Loucy (cell line): ENCODE data around the gene RAB26.

Experiments used
- H2AFZ ChIP-seq: fragments of 200-600 bp; sonication (generic); 2 replicates; pipeline ENCODE4 v1.6.0; 2016; ENCODE audit warnings: antibody characterized with exemption, mild to moderate bottlenecking, low read length, moderate library complexity
- H3F3A ChIP-seq: fragments of 200-600 bp; 2 replicates; pipeline ENCODE4 v1.6.0; 2016; ENCODE audit warnings: antibody characterized with exemption, low read depth, mild to moderate bottlenecking
- H3K27me3 ChIP-seq: fragments of 200-600 bp; sonication (generic); 2 replicates; pipeline ENCODE4 v1.6.1; 2014; ENCODE audit warnings: low read length, mild to moderate bottlenecking; ENCODE audit not compliant: insufficient read depth, poor library complexity, severe bottlenecking
- H3K36me3 ChIP-seq: fragments of 200-600 bp; sonication (generic); 2 replicates; pipeline ENCODE4 v1.6.1; 2016; ENCODE audit warnings: low read length; ENCODE audit not compliant: insufficient read depth
- H3K4me1 ChIP-seq: fragments of 200-600 bp; sonication (generic); 2 replicates; pipeline ENCODE4 v1.5.1; 2014; ENCODE audit warnings: low read length, mild to moderate bottlenecking; ENCODE audit not compliant: insufficient read depth, poor library complexity, severe bottlenecking
- H3K4me2 ChIP-seq: fragments of 200-600 bp; sonication (generic); 2 replicates; pipeline ENCODE4 v1.6.0; 2014; ENCODE audit warnings: antibody characterized with exemption, low read length, low read depth, mild to moderate bottlenecking; ENCODE audit not compliant: poor library complexity, severe bottlenecking
- H3K4me3 ChIP-seq: fragments of 200-600 bp; sonication (generic); 2 replicates; pipeline ENCODE4 v1.5.1; 2014; ENCODE audit warnings: low read length, mild to moderate bottlenecking, mixed read lengths; ENCODE audit not compliant: poor library complexity, severe bottlenecking
- H3K79me2 ChIP-seq: fragments of 200-600 bp; sonication (generic); 2 replicates; pipeline ENCODE4 v1.6.1; 2014; ENCODE audit warnings: low read length; ENCODE audit not compliant: insufficient read depth
- H3K9ac ChIP-seq: fragments of 200-600 bp; sonication (generic); 2 replicates; pipeline ENCODE4 v1.6.0; 2014; ENCODE audit warnings: mild to moderate bottlenecking, low read depth, low read length, moderate library complexity; ENCODE audit not compliant: poor library complexity, severe bottlenecking
- H3K9me2 ChIP-seq: fragments of 200-600 bp; sonication (generic); replicated peaks from 2 replicates; pipeline ENCODE4 v1.6.1; 2016; ENCODE audit warnings: low read depth, low read length, mixed read lengths
- H3K9me3 ChIP-seq: fragments of 200-600 bp; sonication (generic); 2 replicates; pipeline ENCODE4 v1.6.1; 2014; ENCODE audit warnings: mild to moderate bottlenecking, antibody characterized with exemption, low read length, low read depth; ENCODE audit not compliant: insufficient read depth
- H4K20me1 ChIP-seq: fragments of 200-600 bp; sonication (generic); 2 replicates; pipeline ENCODE4 v1.6.0; 2014; ENCODE audit warnings: antibody characterized with exemption, low read length, mild to moderate bottlenecking; ENCODE audit not compliant: insufficient read depth, poor library complexity, severe bottlenecking
- EZH2phosphoT487 ChIP-seq: fragments of 200-600 bp; IDR thresholded peaks from 2 replicates; pipeline ENCODE4 v1.6.1; 2018; ENCODE audit warnings: antibody characterized with exemption, mild to moderate bottlenecking, moderate library complexity, borderline replicate concordance
- TF ChIP-seq, protein P1 (sequence below): fragments of 200-600 bp; sonication (generic); conservative IDR thresholded peaks from 2 replicates; pipeline ENCODE4 v1.5.1; 2014; ENCODE audit warnings: mild to moderate bottlenecking, antibody characterized with exemption, low read length

The RAB26 gene

DNA sequence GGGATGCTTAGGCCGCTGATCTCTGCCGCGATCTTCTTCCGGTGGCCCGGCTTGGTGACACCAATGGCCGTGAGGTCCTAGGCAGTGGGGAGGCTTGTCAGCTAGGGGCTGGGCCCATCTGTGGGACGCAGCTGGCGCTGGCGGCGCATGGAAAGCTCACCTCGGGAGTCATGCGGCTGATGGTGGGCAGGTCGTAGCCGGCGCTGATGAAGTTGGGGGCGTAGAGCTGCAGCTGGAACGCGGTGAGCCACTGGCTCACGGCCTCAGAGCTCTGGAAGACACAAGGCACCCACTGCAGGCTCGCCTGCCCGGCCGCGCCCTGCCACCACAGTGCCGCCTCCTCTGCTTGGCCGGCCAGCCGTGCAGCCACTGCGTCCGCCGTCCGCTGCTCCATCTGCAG lies 35.2 kb downstream of the RAB26 start:
- Histone ChIP-seq H3F3A (no peaks in the 10 kb centered on the region), H3K4me3 (no peak overlapping the region), H3K9ac (no peak overlapping the region), H3K27me3 (no peaks in the 10 kb centered on the region), H3K79me2 (no peaks in the 10 kb centered on the region), H2AFZ (no peak overlapping the region), H3K9me2 (no peaks in the 10 kb centered on the region), H3K36me3 (no peaks in the 10 kb centered on the region), H3K4me1 (no peaks in the 10 kb centered on the region), H3K9me3 (no peaks in the 10 kb centered on the region), H4K20me1 (no peaks in the 10 kb centered on the region), H3K4me2 (no peak overlapping the region)
- TF ChIP-seq, protein P1, sequence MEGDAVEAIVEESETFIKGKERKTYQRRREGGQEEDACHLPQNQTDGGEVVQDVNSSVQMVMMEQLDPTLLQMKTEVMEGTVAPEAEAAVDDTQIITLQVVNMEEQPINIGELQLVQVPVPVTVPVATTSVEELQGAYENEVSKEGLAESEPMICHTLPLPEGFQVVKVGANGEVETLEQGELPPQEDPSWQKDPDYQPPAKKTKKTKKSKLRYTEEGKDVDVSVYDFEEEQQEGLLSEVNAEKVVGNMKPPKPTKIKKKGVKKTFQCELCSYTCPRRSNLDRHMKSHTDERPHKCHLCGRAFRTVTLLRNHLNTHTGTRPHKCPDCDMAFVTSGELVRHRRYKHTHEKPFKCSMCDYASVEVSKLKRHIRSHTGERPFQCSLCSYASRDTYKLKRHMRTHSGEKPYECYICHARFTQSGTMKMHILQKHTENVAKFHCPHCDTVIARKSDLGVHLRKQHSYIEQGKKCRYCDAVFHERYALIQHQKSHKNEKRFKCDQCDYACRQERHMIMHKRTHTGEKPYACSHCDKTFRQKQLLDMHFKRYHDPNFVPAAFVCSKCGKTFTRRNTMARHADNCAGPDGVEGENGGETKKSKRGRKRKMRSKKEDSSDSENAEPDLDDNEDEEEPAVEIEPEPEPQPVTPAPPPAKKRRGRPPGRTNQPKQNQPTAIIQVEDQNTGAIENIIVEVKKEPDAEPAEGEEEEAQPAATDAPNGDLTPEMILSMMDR: no peak
- no peak for TF ChIP-seq EZH2phosphoT487

DNA sequence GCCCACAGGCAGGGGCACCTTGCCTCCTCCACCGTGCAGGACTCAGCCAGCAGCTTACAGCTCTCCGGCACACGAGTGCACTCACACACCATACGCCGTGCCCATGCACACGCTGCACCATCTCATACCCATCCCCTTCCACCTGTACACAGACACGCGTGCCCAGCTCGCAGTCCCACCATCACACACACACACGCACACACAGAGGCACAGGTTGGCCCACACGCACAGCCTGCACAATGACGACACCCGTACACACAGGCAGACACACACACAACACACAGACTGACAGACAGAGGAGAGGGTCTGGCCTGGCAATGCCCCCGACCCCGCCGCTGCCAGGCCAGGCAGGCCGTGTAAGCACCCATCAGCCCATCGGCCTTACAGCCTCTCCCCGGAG lies 35.9 kb downstream of the RAB26 start:
- no peak overlapping the region for H3K9ac ChIP-seq
- no peaks in the 10 kb centered on the region for H3K36me3 ChIP-seq

DNA sequence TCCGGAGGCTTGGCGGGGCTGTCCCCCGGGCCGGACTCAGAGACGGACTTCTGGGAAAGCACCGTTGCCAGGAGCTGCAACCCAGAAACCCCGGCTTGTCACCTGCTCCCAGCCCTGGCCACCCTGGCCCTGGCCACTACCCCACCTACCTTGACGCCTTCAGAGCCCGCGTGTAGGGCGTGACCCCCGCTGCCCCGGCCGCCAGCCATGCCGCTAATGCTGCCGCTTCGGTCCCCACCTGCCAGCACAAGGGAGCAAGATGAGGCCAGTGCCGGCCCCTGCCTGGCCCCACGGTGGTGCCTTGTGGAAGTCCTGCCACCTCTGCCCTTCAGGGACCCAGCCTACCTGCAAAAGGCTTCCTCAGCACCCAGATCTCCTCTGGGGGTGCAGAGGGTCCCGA lies 36.5 kb downstream of the RAB26 start:
- H4K20me1 ChIP-seq: no peaks in the 10 kb centered on the region
- H3K79me2 ChIP-seq: no peaks in the 10 kb centered on the region
- H3K9me2 ChIP-seq: no peaks in the 10 kb centered on the region
- no peak overlapping the region for H3K4me2 ChIP-seq
- H3K9ac ChIP-seq: no peak overlapping the region
- no peaks in the 10 kb centered on the region for H3K36me3 ChIP-seq
- TF ChIP-seq, protein P1: no peak
- no peak for TF ChIP-seq EZH2phosphoT487
- no peaks in the 10 kb centered on the region for H3K9me3 ChIP-seq
- H3F3A ChIP-seq: no peaks in the 10 kb centered on the region
- H3K4me1 ChIP-seq: no peaks in the 10 kb centered on the region
- H3K4me3 ChIP-seq: no peak overlapping the region
- H3K27me3 ChIP-seq: no peaks in the 10 kb centered on the region
- H2AFZ ChIP-seq: no peak overlapping the region

More for the DNA sequence above, 35.9 kb downstream of the RAB26 start:
- Histone ChIP-seq H3K79me2 (no peaks in the 10 kb centered on the region), H3K27me3 (no peaks in the 10 kb centered on the region), H3K4me1 (no peaks in the 10 kb centered on the region), H3K4me3 (no peak overlapping the region), H4K20me1 (no peaks in the 10 kb centered on the region), H2AFZ (no peak overlapping the region), H3K9me2 (no peaks in the 10 kb centered on the region), H3F3A (no peaks in the 10 kb centered on the region), H3K9me3 (no peaks in the 10 kb centered on the region), H3K4me2 (no peak overlapping the region)
- TF ChIP-seq EZH2phosphoT487: no peak
- TF ChIP-seq, protein P1: no peak
